Stimulated activated naive CD8-positive, alpha-beta T cell treated with anti-CD3 and anti-CD28 coated beads, Interleukin-15, amount 100 ng/mL, for 72 hours (primary cell): ENCODE results near the gene SLC41A1.

ENCODE experiments used
- ATAC-seq: fragments of 150-1000 bp; cut with Tn5 transposase; 2 replicates; pipeline ENCODE4 v1.10.0; 2021; ENCODE audit warnings: mild to moderate bottlenecking, moderate library complexity
- DNase-seq, 2 donors: peaks; one replicate each; pipeline ENCODE4 v3.0.0; 2021 to 2022
- H3K27ac Mint-ChIP-seq, 2 donors: one replicate each; pipeline ENCODE4 v1.8.0; 2022; ENCODE audit warnings: mild to moderate bottlenecking in 2 of 2, mixed read lengths in 2 of 2, moderate library complexity in 2 of 2
- H3K27me3 Mint-ChIP-seq: one replicate; pipeline ENCODE4 v1.8.0; 2022; ENCODE audit warnings: mixed read lengths
- H3K4me1 Mint-ChIP-seq: one replicate; pipeline ENCODE4 v1.8.0; 2022; ENCODE audit warnings: mild to moderate bottlenecking, mixed read lengths
- H3K4me3 Mint-ChIP-seq, 2 donors: one replicate each; pipeline ENCODE4 v1.8.0; 2022; ENCODE audit warnings: mild to moderate bottlenecking in 2 of 2, mixed read lengths in 2 of 2, moderate library complexity in 1 of 2
- H3K9me3 Mint-ChIP-seq, 2 donors: one replicate each; pipeline ENCODE4 v1.8.0; 2022; ENCODE audit warnings: mixed read lengths in 2 of 2

The SLC41A1 gene

GRCh38 chr1:205783904-205784303, 29.1 kb downstream of the SLC41A1 start:
- Mint-ChIP-seq H3K27me3 (no peaks in the 10 kb centered on the region), H3K9me3 (no peaks in the 10 kb centered on the region), H3K4me1 (peaks cover 8% of the 10 kb centered on the region), H3K4me3 (no peak overlapping the region), H3K27ac (no peak overlapping the region)
- DNase-seq: no peak
- no peak for ATAC-seq

GRCh38 chr1:205783433-205783795, 29.6 kb downstream of the SLC41A1 start:
- Mint-ChIP-seq H3K27me3 (no peaks in the 10 kb centered on the region), H3K27ac (no peak overlapping the region), H3K4me3 (no peak overlapping the region), H3K4me1 (peaks cover 8% of the 10 kb centered on the region), H3K9me3 (no peaks in the 10 kb centered on the region)
- ATAC-seq (no peak), DNase-seq (no peak)

- H3K9me3 Mint-ChIP-seq: no peaks in the 10 kb centered on the region
- DNase-seq (no peak), ATAC-seq (peak; percentile 96)
- peaks cover 8% of the 10 kb centered on the region for H3K4me1 Mint-ChIP-seq
- H3K4me3 Mint-ChIP-seq: no peak overlapping the region
- H3K27me3 Mint-ChIP-seq: no peaks in the 10 kb centered on the region
- H3K27ac Mint-ChIP-seq: peak overlapping the region in 1 of 2 donors; percentile 55
These were observed 30.2 kb downstream of the SLC41A1 start for GRCh38 chr1:205782627-205783432.

DNA sequence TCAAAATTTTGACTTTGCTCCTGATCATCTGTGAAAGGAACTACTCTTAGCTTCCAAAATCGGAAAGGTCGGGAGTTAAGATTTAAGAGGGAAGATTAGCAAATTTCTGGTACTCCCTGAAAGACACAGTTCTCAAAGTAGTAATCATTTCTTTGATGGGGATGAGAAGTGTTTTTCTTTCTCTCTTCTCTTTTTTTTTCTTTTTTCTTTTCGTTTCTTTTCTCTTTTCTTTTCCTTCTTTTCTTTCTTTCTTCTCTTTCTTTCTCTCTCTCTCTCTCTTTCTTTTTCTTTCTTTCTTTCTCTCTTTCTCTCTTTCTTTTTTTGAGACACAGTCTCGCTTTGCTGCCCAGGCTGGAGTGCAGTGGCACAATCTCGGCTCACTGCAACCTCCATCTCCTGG, 32.7 kb downstream of the SLC41A1 start:
- no peak for DNase-seq
- Mint-ChIP-seq H3K27me3 (no peaks in the 10 kb centered on the region), H3K27ac (no peak overlapping the region), H3K9me3 (no peaks in the 10 kb centered on the region), H3K4me1 (peaks cover 18% of the 10 kb centered on the region), H3K4me3 (no peak overlapping the region)
- no peak for ATAC-seq

- peaks cover 33% of the 10 kb centered on the region for H3K4me1 Mint-ChIP-seq
- H3K4me3 Mint-ChIP-seq: no peak overlapping the region
- H3K27me3 Mint-ChIP-seq: no peaks in the 10 kb centered on the region
- ATAC-seq: no peak
- DNase-seq: no peak
- H3K27ac Mint-ChIP-seq: no peak overlapping the region
- H3K9me3 Mint-ChIP-seq: no peaks in the 10 kb centered on the region
These were observed 35.0 kb downstream of the SLC41A1 start for GRCh38 chr1:205777994-205778393.

DNA sequence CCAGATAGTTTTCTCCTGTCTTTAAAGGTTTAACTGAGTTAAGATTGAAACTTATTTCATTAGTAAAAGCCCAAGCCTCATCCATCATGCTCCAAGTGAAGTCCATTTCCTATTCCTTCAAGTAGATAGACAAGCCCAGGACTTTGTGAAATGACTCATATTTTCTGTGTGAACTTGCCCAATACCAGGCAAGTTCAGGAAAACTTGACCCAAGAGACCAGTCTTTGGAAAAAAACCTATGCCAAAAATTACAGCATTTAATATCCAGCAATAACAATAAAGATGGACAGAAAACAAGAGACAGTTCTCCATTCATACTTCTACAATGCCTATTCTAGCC, 37.3 kb downstream of the SLC41A1 start:
- no peak for ATAC-seq
- no peak for DNase-seq
- H3K27ac Mint-ChIP-seq: peak overlapping the region; percentile 96 to 97
- H3K27me3 Mint-ChIP-seq: no peaks in the 10 kb centered on the region
- H3K9me3 Mint-ChIP-seq: no peaks in the 10 kb centered on the region
- peaks cover 48% of the 10 kb centered on the region for H3K4me1 Mint-ChIP-seq
- peak overlapping the region; percentile 90 to 94 for H3K4me3 Mint-ChIP-seq

- H3K4me1 Mint-ChIP-seq: peaks cover 48% of the 10 kb centered on the region
- ATAC-seq: peak; percentile 81
These were observed 37.8 kb downstream of the SLC41A1 start, which contains the start of gene RAB29 for GRCh38 chr1:205775015-205775716. TSS of gene RAB29 (minus strand) at chr1:205775482. CDS start at chr1:205774956, 526 bp downstream.

DNA sequence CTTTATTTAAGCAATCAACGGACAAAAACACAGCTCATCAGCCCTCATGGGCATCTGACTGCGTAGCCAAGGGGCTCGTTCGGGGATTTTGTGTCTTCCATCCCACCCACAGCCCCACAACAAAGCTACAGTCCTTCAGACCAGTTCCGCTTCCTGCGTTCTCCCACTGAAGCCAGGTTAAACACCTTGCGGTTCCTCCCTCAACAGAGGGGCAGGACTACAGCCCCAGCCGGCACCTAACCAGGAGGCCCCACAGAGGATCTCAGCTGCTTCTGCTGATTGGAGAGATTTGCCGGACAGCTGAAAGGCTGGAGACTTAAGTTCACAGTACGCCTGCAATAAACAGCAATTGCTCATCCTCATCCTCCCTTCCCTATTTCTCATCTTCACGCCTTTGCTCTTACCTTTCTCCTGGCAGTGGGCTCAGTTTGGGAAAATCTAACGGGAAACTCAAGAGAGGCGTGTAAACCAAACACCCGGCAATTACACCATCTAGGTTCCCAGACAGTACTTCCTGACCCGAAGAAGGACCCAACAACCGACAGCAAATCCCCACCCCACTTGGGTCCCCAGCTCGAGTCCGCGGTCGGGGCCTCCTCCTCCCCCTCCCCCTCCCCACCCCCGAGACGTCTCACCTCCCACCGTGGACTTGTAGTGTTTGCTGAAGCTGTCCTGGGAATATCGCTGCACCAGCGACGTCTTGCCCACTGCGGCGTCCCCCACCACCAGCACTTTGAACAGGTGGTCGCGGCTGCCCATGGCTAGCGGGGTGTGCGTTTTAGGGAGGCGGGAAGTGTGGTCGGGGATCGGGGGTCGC, 38.6 kb downstream of the SLC41A1 start:
- ATAC-seq (peak; percentile 64), DNase-seq (peak; percentile 46 to 84)
- Mint-ChIP-seq H3K4me3 (peak overlapping the region; percentile 90 to 94), H3K27ac (peak overlapping the region; percentile 96 to 97), H3K4me1 (peaks cover 48% of the 10 kb centered on the region), H3K27me3 (no peaks in the 10 kb centered on the region), H3K9me3 (no peaks in the 10 kb centered on the region)

More at GRCh38 chr1:205775015-205775716, 37.8 kb downstream of the SLC41A1 start, which contains the start of gene RAB29:
- H3K9me3 Mint-ChIP-seq: no peaks in the 10 kb centered on the region
- DNase-seq: peak; percentile 83 to 94
- H3K4me3 Mint-ChIP-seq: peak within 1 kb of the TSS; percentile 90 to 94
- peak within 1 kb of the TSS; percentile 96 to 97 for H3K27ac Mint-ChIP-seq
- no peaks in the 10 kb centered on the region for H3K27me3 Mint-ChIP-seq

- H3K27me3 Mint-ChIP-seq: no peaks in the 10 kb centered on the region
- peak; percentile 70 for ATAC-seq
- peaks cover 50% of the 10 kb centered on the region for H3K4me1 Mint-ChIP-seq
These were observed 40.4 kb downstream of the SLC41A1 start for GRCh38 chr1:205772607-205773032.

DNA sequence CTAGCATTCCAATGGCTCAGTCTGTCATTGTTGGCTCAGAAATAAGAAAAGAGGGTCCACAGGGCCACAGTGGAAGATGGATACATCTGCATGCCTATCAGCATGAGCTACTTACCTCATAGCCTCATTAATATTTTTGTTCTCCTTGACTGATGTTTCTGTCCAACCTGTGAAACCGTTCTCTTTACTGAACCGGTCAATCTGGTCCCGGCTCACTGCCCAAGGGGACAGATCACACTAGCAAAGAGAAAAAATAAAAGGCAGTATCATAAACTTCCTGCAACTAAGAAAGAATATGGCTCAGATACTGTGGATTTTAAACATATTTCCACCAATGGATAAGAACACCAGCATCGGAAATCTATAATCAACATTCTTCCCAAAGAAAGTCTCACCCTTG, 42.4 kb downstream of the SLC41A1 start:
- Mint-ChIP-seq H3K27me3 (no peaks in the 10 kb centered on the region), H3K4me3 (peak overlapping the region in 1 of 2 donors; percentile 38)

More at GRCh38 chr1:205772607-205773032, 40.4 kb downstream of the SLC41A1 start:
- Mint-ChIP-seq H3K9me3 (no peaks in the 10 kb centered on the region), H3K4me3 (peak overlapping the region; percentile 90 to 94), H3K27ac (peak overlapping the region in 1 of 2 donors; percentile 40)
- peak; percentile 21 to 52 for DNase-seq

GRCh38 chr1:205769641-205770365, 43.2 kb downstream of the SLC41A1 start:
- no peaks in the 10 kb centered on the region for H3K9me3 Mint-ChIP-seq
- no peak overlapping the region for H3K4me3 Mint-ChIP-seq
- H3K27me3 Mint-ChIP-seq: no peaks in the 10 kb centered on the region
- no peak for ATAC-seq
- no peak for DNase-seq
- peak overlapping the region in 1 of 2 donors; percentile 33 for H3K27ac Mint-ChIP-seq
- peaks cover 61% of the 10 kb centered on the region for H3K4me1 Mint-ChIP-seq

More for the DNA sequence above, 42.4 kb downstream of the SLC41A1 start:
- no peak for ATAC-seq
- no peak for DNase-seq
- Mint-ChIP-seq H3K9me3 (no peaks in the 10 kb centered on the region), H3K27ac (peak overlapping the region in 1 of 2 donors; percentile 37), H3K4me1 (peaks cover 60% of the 10 kb centered on the region)

DNA sequence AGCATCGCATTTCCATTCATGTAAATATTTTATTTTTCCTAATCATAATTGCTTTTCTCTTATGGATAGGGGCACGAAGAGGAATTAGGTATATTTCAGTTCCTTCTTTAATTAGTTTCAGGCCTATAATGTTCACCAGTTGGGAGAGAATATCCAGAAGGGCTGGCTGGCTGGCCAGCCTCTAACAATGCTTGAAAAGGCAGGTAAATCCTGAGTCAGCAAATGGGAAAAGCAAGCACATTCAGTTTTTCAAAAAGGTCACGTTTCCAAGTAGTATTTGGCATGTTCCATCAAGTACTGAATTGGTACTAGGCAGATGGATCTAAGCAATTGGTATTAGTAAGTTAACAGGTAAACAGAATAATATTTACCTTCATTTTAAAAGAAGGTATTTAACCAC, 45.8 kb downstream of the SLC41A1 start:
- ATAC-seq: no peak
- Mint-ChIP-seq H3K9me3 (no peaks in the 10 kb centered on the region), H3K4me1 (peaks cover 49% of the 10 kb centered on the region), H3K27ac (no peak overlapping the region), H3K4me3 (no peak overlapping the region), H3K27me3 (no peaks in the 10 kb centered on the region)
- DNase-seq: no peak

- Mint-ChIP-seq H3K9me3 (no peaks in the 10 kb centered on the region), H3K27ac (peak overlapping the region in 1 of 2 donors; percentile 86), H3K4me1 (peaks cover 42% of the 10 kb centered on the region), H3K4me3 (peak overlapping the region in 1 of 2 donors; percentile 56), H3K27me3 (no peaks in the 10 kb centered on the region)
- ATAC-seq (no peak), DNase-seq (no peak)
These were observed 46.4 kb downstream of the SLC41A1 start for GRCh38 chr1:205766570-205766969.

- H3K4me3 Mint-ChIP-seq: peak overlapping the region; percentile 7 to 56
- no peaks in the 10 kb centered on the region for H3K9me3 Mint-ChIP-seq
- no peaks in the 10 kb centered on the region for H3K27me3 Mint-ChIP-seq
- peak overlapping the region in 1 of 2 donors; percentile 86 for H3K27ac Mint-ChIP-seq
- peaks cover 37% of the 10 kb centered on the region for H3K4me1 Mint-ChIP-seq
- ATAC-seq (peak; percentile 77), DNase-seq (no peak)
These were observed 47.0 kb downstream of the SLC41A1 start for GRCh38 chr1:205766038-205766437.

DNA sequence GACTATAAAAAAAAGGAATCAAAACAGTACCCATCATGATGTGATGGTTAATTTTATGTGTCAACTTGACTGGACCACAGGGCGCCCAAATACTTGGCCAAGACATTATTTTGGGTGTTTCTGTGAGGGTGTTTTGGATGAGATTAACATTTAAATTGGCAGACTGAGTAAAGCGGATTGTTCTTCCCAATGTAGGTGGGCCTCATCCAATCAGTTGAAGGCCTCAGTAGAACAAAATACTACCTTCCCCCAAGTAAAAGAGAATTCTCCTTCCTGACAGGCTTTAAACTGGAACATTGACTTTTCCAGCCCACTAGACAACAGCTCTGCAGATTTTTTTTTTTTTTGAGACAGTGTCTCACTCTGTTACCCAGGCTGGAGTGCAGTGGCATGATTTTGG, 48.4 kb downstream of the SLC41A1 start:
- no peak for ATAC-seq
- peak overlapping the region in 1 of 2 donors; percentile 43 for H3K27ac Mint-ChIP-seq

More for the DNA sequence above, 48.4 kb downstream of the SLC41A1 start:
- Mint-ChIP-seq H3K4me1 (peaks cover 37% of the 10 kb centered on the region), H3K9me3 (no peaks in the 10 kb centered on the region), H3K27me3 (no peaks in the 10 kb centered on the region), H3K4me3 (peak overlapping the region in 1 of 2 donors; percentile 60)
- DNase-seq: no peak
